ENCODE data around the gene CADM2. TPM values are rescaled to one million over a fixed set of nuclear protein-coding genes. Genes with fewer than 3 reads are reported as not detected.

CADM2 gene
- total RNA-seq, 1 experiment from 2014 or later = 0.64 TPM

DNA sequence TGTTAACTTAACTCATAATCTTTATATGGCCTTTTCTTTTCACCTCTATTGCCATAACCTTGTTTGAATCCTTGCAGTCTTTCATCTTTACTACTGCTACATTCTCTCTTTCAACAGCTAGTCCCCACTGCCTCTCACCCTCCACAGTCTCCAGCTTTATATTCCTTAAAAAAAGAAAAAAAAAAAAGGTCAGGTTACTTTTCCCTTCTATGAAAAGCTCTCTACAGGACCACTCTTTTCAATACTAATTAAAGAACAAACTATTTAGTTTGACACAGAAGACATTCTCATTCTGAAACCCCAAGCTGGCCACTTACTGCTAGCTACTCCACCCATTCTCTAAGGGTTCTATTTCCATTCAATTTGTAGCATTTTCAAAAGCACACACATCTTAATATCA, 25.6 kb downstream of the CADM2 start:
- in situ Hi-C loops (cut with HindIII; ENCODE audit: low pct_unique_long_range_greater_than_20kb, low sequenced_read_pairs) (no loop called here), intact Hi-C loops (cut with micrococcal nuclease; ENCODE audit: unreplicated experiment) (no loop called here)
- H3K9me3 ChIP-seq (ENCODE audit: control insufficient read depth, insufficient read depth, low read depth, low read length) = no peaks in the 10 kb centered on the region
- H3K4me3 ChIP-seq (ENCODE audit: low read depth in 2 of 2, low read length in 2 of 2) = no peak overlapping the region
- ChIA-PET CTCF (no interaction called here), POLR2A (no interaction called here)
- no peaks in the 10 kb centered on the region for H3K4me1 ChIP-seq (ENCODE audit: control insufficient read depth, insufficient read depth, low read length)
- ATAC-seq = no peak
- TF ChIP-seq, protein P1, sequence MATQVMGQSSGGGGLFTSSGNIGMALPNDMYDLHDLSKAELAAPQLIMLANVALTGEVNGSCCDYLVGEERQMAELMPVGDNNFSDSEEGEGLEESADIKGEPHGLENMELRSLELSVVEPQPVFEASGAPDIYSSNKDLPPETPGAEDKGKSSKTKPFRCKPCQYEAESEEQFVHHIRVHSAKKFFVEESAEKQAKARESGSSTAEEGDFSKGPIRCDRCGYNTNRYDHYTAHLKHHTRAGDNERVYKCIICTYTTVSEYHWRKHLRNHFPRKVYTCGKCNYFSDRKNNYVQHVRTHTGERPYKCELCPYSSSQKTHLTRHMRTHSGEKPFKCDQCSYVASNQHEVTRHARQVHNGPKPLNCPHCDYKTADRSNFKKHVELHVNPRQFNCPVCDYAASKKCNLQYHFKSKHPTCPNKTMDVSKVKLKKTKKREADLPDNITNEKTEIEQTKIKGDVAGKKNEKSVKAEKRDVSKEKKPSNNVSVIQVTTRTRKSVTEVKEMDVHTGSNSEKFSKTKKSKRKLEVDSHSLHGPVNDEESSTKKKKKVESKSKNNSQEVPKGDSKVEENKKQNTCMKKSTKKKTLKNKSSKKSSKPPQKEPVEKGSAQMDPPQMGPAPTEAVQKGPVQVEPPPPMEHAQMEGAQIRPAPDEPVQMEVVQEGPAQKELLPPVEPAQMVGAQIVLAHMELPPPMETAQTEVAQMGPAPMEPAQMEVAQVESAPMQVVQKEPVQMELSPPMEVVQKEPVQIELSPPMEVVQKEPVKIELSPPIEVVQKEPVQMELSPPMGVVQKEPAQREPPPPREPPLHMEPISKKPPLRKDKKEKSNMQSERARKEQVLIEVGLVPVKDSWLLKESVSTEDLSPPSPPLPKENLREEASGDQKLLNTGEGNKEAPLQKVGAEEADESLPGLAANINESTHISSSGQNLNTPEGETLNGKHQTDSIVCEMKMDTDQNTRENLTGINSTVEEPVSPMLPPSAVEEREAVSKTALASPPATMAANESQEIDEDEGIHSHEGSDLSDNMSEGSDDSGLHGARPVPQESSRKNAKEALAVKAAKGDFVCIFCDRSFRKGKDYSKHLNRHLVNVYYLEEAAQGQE (IDR thresholded peaks at IDR 0.05; ENCODE audit: insufficient read depth in 1 of 2, low read depth in 2 of 2, low read length in 1 of 2) = no peak
- TF ChIP-seq SIN3A (IDR thresholded peaks at IDR 0.05; ENCODE audit: borderline replicate concordance, insufficient read depth, low read depth, low read length) (no peak), TCF7L2 (IDR thresholded peaks at IDR 0.05; ENCODE audit: low read depth, low read length) (no peak), POLR2AphosphoS5 (IDR thresholded peaks at IDR 0.05; ENCODE audit: low read depth, low read length) (no peak)
- TF ChIP-seq, protein P2, sequence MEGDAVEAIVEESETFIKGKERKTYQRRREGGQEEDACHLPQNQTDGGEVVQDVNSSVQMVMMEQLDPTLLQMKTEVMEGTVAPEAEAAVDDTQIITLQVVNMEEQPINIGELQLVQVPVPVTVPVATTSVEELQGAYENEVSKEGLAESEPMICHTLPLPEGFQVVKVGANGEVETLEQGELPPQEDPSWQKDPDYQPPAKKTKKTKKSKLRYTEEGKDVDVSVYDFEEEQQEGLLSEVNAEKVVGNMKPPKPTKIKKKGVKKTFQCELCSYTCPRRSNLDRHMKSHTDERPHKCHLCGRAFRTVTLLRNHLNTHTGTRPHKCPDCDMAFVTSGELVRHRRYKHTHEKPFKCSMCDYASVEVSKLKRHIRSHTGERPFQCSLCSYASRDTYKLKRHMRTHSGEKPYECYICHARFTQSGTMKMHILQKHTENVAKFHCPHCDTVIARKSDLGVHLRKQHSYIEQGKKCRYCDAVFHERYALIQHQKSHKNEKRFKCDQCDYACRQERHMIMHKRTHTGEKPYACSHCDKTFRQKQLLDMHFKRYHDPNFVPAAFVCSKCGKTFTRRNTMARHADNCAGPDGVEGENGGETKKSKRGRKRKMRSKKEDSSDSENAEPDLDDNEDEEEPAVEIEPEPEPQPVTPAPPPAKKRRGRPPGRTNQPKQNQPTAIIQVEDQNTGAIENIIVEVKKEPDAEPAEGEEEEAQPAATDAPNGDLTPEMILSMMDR (IDR thresholded peaks at IDR 0.05) = no peak
- H3K27ac ChIP-seq (ENCODE audit: low read length) = no peak overlapping the region
- H3K36me3 ChIP-seq (ENCODE audit: control insufficient read depth, insufficient read depth, low read length) = no peaks in the 10 kb centered on the region
- no TSS peak for BruUV-seq (replicated peaks)
- DNase-seq (ENCODE audit: low read depth, low spot score) = no peak
- H3K27me3 ChIP-seq (ENCODE audit: control insufficient read depth, insufficient read depth, low read length) = no peaks in the 10 kb centered on the region

DNA sequence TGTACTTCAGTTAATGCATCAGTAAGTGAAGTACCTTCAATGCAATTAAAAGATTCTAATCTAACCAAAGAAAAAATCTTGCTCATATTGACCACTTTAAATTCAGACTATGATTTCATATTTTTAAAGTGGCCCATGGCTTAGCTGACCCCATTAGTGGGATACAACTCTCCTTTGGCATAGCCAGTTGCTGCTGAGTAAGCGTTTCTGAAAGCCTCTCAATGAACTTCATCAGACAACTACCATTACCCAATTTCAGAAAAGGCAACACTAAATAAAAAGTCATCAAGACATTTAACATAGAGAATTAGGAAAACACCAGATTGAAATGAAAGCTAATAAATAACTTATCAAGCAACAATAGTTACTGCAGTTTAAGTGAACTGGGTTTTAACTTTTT, 27.0 kb downstream of the CADM2 start:
- POLR2A ChIA-PET = no interaction called here
- Histone ChIP-seq H3K4me3 (ENCODE audit: low read depth in 2 of 2, low read length in 2 of 2) (no peak overlapping the region), H3K4me1 (ENCODE audit: control insufficient read depth, insufficient read depth, low read length) (no peaks in the 10 kb centered on the region), H3K27ac (ENCODE audit: low read length) (no peak overlapping the region), H3K9me3 (ENCODE audit: control insufficient read depth, insufficient read depth, low read depth, low read length) (no peaks in the 10 kb centered on the region), H3K36me3 (ENCODE audit: control insufficient read depth, insufficient read depth, low read length) (no peaks in the 10 kb centered on the region), H3K27me3 (ENCODE audit: control insufficient read depth, insufficient read depth, low read length) (no peaks in the 10 kb centered on the region)
- no TSS peak for BruUV-seq (replicated peaks)
- CTCF ChIA-PET = no interaction called here
- DNase-seq (ENCODE audit: low read depth, low spot score) (no peak), ATAC-seq (no peak)
- in situ Hi-C loops (cut with HindIII; ENCODE audit: low pct_unique_long_range_greater_than_20kb, low sequenced_read_pairs) = no loop called here
- intact Hi-C loops (cut with micrococcal nuclease; ENCODE audit: unreplicated experiment) = no loop called here
- TF ChIP-seq POLR2AphosphoS5 (IDR thresholded peaks at IDR 0.05; ENCODE audit: low read depth, low read length) (no peak), TCF7L2 (IDR thresholded peaks at IDR 0.05; ENCODE audit: low read depth, low read length) (no peak), SIN3A (IDR thresholded peaks at IDR 0.05; ENCODE audit: borderline replicate concordance, insufficient read depth, low read depth, low read length) (no peak)
- TF ChIP-seq, protein P2 (IDR thresholded peaks at IDR 0.05) = no peak
- TF ChIP-seq, protein P1 (IDR thresholded peaks at IDR 0.05; ENCODE audit: insufficient read depth in 1 of 2, low read depth in 2 of 2, low read length in 1 of 2) = no peak
